Smooth muscle cell (in vitro differentiated cells): ENCODE measurements around the gene GAGE12C. TPM values are rescaled to one million over a fixed set of nuclear protein-coding genes. Genes with fewer than 3 reads are reported as not detected.

Experiments used
- polyA plus RNA-seq: library from polyadenylated mRNA; unstranded; fragments of >200 nt; fragmentation: Nextera tagmentation; extraction: Ambion mirVana; gene quantifications from 2 replicates; pipeline ENCODE4 v1.2.1, GENCODE V29; 2016
- small RNA-seq: library from RNA; depleted of rRNA; stranded (forward); fragments of <200 nt; gene quantifications from one replicate; pipeline ENCODE3, GENCODE V24; 2014
- total RNA-seq: library from RNA; depleted of rRNA; stranded (reverse); fragments of >200 nt; gene quantifications from 2 replicates; pipeline ENCODE4 v1.2.3, GENCODE V29; 2014

The GAGE12C gene
- total and polyA plus RNA-seq, 2 experiments from 2014 or later: not detected

Small RNAs within 50 kb of the gene (small RNA-seq; reads per million reads assigned to genes)
- not detected for gene GAGE12B

Other genes starting within 250 kb of the GAGE12C start
- not detected in 2 replicates for gene GAGE10, start 228.5 kb upstream of the GAGE12C start, total RNA-seq
- gene GAGE10, start 228.5 kb upstream of the GAGE12C start, polyA plus RNA-seq: not detected in 2 replicates
- gene GAGE12J, start 210.1 kb upstream of the GAGE12C start, total RNA-seq: not detected in 2 replicates
- not detected in 2 replicates for gene GAGE12J, start 210.1 kb upstream of the GAGE12C start, polyA plus RNA-seq
- not detected in 2 replicates for gene GAGE13, start 200.6 kb upstream of the GAGE12C start, total RNA-seq
- not detected in 2 replicates for gene GAGE13, start 200.6 kb upstream of the GAGE12C start, polyA plus RNA-seq
- gene GAGE12D, start 9.6 kb downstream of the GAGE12C start, total RNA-seq: not detected in 2 replicates
- gene GAGE12D, start 9.6 kb downstream of the GAGE12C start, polyA plus RNA-seq: not detected in 2 replicates
- gene GAGE12E, start 19.1 kb downstream of the GAGE12C start, total RNA-seq: not detected in 2 replicates
- not detected in 2 replicates for gene GAGE12E, start 19.1 kb downstream of the GAGE12C start, polyA plus RNA-seq
- not detected in 2 replicates for gene GAGE12F, start 28.7 kb downstream of the GAGE12C start, total RNA-seq
- gene GAGE12F, start 28.7 kb downstream of the GAGE12C start, polyA plus RNA-seq: not detected in 2 replicates
- gene GAGE12G, start 38.2 kb downstream of the GAGE12C start, total RNA-seq: not detected in 2 replicates
- not detected in 2 replicates for gene GAGE12G, start 38.2 kb downstream of the GAGE12C start, polyA plus RNA-seq
- gene GAGE12H, start 47.8 kb downstream of the GAGE12C start, total RNA-seq: not detected in 2 replicates
- gene GAGE12H, start 47.8 kb downstream of the GAGE12C start, polyA plus RNA-seq: not detected in 2 replicates
- gene GAGE2A, start 57.3 kb downstream of the GAGE12C start, total RNA-seq: not detected in 2 replicates
- not detected in 2 replicates for gene GAGE2A, start 57.3 kb downstream of the GAGE12C start, polyA plus RNA-seq
- gene GAGE1, start 66.8 kb downstream of the GAGE12C start, total RNA-seq: not detected in 2 replicates
- gene GAGE1, start 66.8 kb downstream of the GAGE12C start, polyA plus RNA-seq: not detected in 2 replicates
- gene PAGE1, start 163.8 kb downstream of the GAGE12C start, total RNA-seq: not detected in 2 replicates
- not detected in 2 replicates for gene PAGE1, start 163.8 kb downstream of the GAGE12C start, polyA plus RNA-seq